Sigmoid colon (tissue), 7 donors: ENCODE data around the gene SLC8A1. TPM values are rescaled to one million over a fixed set of nuclear protein-coding genes. Genes with fewer than 3 reads are reported as not detected.

ENCODE experiments used
- DNase-seq: peaks from one replicate; pipeline ENCODE4 v3.0.0-alpha.2; 2019
- H3K27ac ChIP-seq, 4 donors: fragments of 200-600 bp; sonication (generic); one replicate each; pipeline ENCODE4 v1.5.1; 2016 to 2019; ENCODE audit warnings: mild to moderate bottlenecking in 1 of 4
- H3K27me3 ChIP-seq, 3 donors: fragments of 200-600 bp; sonication (generic); one replicate each; pipeline ENCODE4 v1.5.1; 2019; ENCODE audit warnings: mild to moderate bottlenecking in 1 of 3
- H3K36me3 ChIP-seq, 4 donors: fragments of 200-600 bp; sonication (generic); one replicate each; pipeline ENCODE4 v1.5.1; 2016 to 2019
- H3K4me1 ChIP-seq, 4 donors: fragments of 200-600 bp; sonication (generic); one replicate each; pipeline ENCODE4 v1.5.1; 2017 to 2019
- H3K4me3 ChIP-seq, 4 donors: fragments of 200-600 bp; sonication (generic); one replicate each; pipeline ENCODE4 v1.5.1; 2017 to 2019; ENCODE audit warnings: mild to moderate bottlenecking in 2 of 4, moderate library complexity in 1 of 4
- H3K9me3 ChIP-seq, 4 donors: fragments of 200-600 bp in 3 of 4; sonication (generic) in 3 of 4; one replicate each; pipeline versions ENCODE4 v1.5.1 to v1.6.1; 2013 to 2019
- EP300 ChIP-seq, 4 donors: sonication (generic); formaldehyde crosslinking; IDR thresholded peaks; one replicate each; pipeline ENCODE4 v1.6.1; 2017; ENCODE audit warnings: antibody characterized with exemption in 4 of 4
- POLR2A ChIP-seq, 2 donors: fragments of 450-650 bp; IDR thresholded peaks; one replicate each; pipeline ENCODE4 v1.6.1; 2016; ENCODE audit warnings: antibody characterized with exemption in 2 of 2, mild to moderate bottlenecking in 2 of 2, moderate library complexity in 2 of 2
- POLR2AphosphoS5 ChIP-seq, 4 donors: sonication (generic); formaldehyde crosslinking; IDR thresholded peaks; one replicate each; pipeline ENCODE4 v1.6.1; 2017; ENCODE audit warnings: antibody characterized with exemption in 4 of 4
- WGBS, 2 donors: extraction: QIAGEN DNeasy Blood & Tissue Kit; methylation state at CpG; one replicate each; pipeline ENCODE4 v1.1.7; 2013; 5-methylcytosine and 5-hydroxymethylcytosine counted together
- intact Hi-C: fragments of 100-400 bp; cut with DNase I; formaldehyde crosslinking; loops from one replicate; pipeline ENCODE4 v1.15.1; 2023
- polyA plus RNA-seq, 3 donors: library from polyadenylated mRNA; stranded (reverse); fragments of 200-250 nt; gene quantifications; one replicate each; pipeline ENCODE4 v1.2.3, GENCODE V29; 2013
- total RNA-seq, 4 donors: library from RNA; depleted of rRNA; stranded (reverse); fragments of >200 nt; gene quantifications; one replicate each; pipeline ENCODE4 v1.1.0, GENCODE V29; 2016
- TF ChIP-seq, protein P1 (sequence below), 4 experiments: fragments of 450-650 bp in 3 of 4; fragments of 200-600 bp in 1 of 4; IDR thresholded peaks; one replicate each; pipeline ENCODE4 v1.5.1; 2016 to 2019; ENCODE audit warnings: antibody characterized with exemption in 4 of 4, mild to moderate bottlenecking in 3 of 4, moderate library complexity in 2 of 4
- donor health status: healthy with polysubstance abuse.
- donor health status: Bipolar disorder and iron deficiency.
- donor health status: healthy.

SLC8A1 gene
- total and polyA plus RNA-seq, 7 donors, result 0.60 to 337 (median 229) TPM

DNA sequence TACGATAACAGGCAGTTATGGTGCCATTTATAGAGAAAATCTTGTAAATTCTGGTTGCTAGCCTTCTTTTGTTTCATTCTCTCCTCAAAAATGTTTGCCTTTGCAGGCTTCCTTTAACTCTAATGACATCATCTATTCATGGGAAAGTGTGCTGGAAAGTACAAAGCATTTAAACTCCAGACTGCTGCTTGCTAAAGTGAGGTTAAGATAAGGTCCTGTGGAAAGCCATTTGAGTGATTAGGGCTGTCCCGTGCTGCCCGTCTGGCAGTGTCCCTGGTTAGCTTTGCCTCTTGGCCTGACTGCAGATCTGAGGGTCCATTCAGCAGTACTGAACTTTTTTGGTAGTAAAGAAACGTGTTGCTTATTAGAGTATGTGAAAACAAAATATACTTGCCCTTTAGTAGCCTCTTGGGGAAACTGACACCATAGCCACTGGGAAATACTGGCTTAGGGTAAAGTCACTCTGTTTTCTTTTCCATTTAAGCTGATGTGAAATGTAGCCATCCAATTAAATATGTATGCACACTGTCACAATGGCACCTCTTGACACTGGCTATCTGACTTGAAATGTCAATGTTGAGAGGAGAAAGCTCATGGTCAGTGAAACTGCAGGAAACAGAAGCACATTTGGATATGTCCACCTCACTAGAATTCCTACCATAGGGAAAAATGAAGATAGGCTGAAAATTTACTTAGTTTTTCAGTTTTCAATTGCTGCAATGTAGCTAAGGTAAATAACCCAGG is 321.5 kb downstream of the SLC8A1 start:
- Histone ChIP-seq H3K4me1 (peaks cover 0 to 57% (median 42%) of the 10 kb centered on the region in 4 donors), H3K27me3 (no peaks in the 10 kb centered on the region), H3K27ac (peak overlapping the region in 3 of 4 donors; percentile 61 to 83 (median 77)), H3K9me3 (no peaks in the 10 kb centered on the region), H3K36me3 (no peaks in the 10 kb centered on the region), H3K4me3 (no peak overlapping the region)
- DNase-seq, result no peak
- TF ChIP-seq POLR2A (IDR thresholded peaks at IDR 0.05), result no peak
- peak in 1 of 4 donors; percentile 45 for TF ChIP-seq POLR2AphosphoS5 (IDR thresholded peaks at IDR 0.05)
- TF ChIP-seq, protein P1, sequence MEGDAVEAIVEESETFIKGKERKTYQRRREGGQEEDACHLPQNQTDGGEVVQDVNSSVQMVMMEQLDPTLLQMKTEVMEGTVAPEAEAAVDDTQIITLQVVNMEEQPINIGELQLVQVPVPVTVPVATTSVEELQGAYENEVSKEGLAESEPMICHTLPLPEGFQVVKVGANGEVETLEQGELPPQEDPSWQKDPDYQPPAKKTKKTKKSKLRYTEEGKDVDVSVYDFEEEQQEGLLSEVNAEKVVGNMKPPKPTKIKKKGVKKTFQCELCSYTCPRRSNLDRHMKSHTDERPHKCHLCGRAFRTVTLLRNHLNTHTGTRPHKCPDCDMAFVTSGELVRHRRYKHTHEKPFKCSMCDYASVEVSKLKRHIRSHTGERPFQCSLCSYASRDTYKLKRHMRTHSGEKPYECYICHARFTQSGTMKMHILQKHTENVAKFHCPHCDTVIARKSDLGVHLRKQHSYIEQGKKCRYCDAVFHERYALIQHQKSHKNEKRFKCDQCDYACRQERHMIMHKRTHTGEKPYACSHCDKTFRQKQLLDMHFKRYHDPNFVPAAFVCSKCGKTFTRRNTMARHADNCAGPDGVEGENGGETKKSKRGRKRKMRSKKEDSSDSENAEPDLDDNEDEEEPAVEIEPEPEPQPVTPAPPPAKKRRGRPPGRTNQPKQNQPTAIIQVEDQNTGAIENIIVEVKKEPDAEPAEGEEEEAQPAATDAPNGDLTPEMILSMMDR (IDR thresholded peaks at IDR 0.05), result no peak
- intact Hi-C loops, result no loop called here
- WGBS, 2 donors, result 74 to 87% methylated on average over 4 of the region's 4 CpGs

DNA sequence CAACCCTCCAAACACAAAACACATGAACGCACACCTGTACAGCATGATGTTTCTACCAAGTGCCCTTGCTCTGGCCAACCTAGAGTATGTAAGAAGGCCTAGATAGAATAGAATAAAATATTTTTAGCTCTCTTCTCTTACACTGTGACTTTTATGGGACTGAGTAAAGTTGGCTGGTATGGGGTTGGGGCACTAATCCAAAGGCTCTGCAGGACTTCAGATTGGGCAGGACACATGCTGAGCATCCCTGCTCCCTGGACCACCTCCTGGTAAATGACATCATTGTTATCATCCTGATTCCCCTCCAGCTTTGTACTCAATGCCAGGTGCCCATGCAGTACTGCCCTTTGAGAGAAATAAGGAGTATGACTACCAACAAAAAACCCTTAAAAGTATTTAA is 322.2 kb downstream of the SLC8A1 start:
- Histone ChIP-seq H3K4me3 (no peak overlapping the region), H3K27ac (peak overlapping the region in 3 of 4 donors; percentile 61 to 83 (median 77)), H3K9me3 (no peaks in the 10 kb centered on the region), H3K36me3 (no peaks in the 10 kb centered on the region), H3K27me3 (no peaks in the 10 kb centered on the region), H3K4me1 (peaks cover 0 to 64% (median 45%) of the 10 kb centered on the region in 4 donors)
- DNase-seq, result peak; percentile 90
- TF ChIP-seq, protein P1 (IDR thresholded peaks at IDR 0.05), result no peak
- peak in 2 of 4 donors; percentile 61 to 62 for TF ChIP-seq EP300 (IDR thresholded peaks at IDR 0.05)
- TF ChIP-seq POLR2A (IDR thresholded peaks at IDR 0.05), result no peak
- TF ChIP-seq POLR2AphosphoS5 (IDR thresholded peaks at IDR 0.05), result peak; percentile 31 to 73 (median 58)
- intact Hi-C loops, result loop anchor here (10.0 kb wide), 1 partner anchor 325 kb away; the partner anchor contains the start of gene SLC8A1
- 94 to 97% methylated on average over 1 of the region's 1 CpG for WGBS, 2 donors

DNA sequence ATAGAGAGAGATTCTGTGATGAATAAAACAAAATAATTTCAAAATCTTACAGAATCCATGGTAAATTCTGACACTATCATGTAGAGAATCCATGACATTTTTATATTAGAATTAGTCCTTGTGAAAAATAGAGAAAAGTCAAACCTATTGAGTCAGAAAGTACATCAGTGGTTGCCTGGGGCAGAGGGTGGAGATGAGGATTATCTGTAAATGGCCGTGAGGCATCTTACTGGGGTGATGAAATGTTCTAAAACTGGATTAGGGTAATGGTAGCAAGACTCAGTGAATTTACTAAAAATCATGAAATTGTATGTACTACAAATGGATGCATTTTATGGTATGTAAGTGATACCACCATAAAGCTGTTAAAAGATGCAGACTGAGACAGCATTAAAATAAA is 323.1 kb downstream of the SLC8A1 start:
- no peaks in the 10 kb centered on the region for H3K36me3 ChIP-seq
- no peaks in the 10 kb centered on the region for H3K9me3 ChIP-seq
- no peak for TF ChIP-seq EP300 (IDR thresholded peaks at IDR 0.05)
- TF ChIP-seq, protein P1 (IDR thresholded peaks at IDR 0.05), result no peak
- no peak for TF ChIP-seq POLR2A (IDR thresholded peaks at IDR 0.05)
- no peak for TF ChIP-seq POLR2AphosphoS5 (IDR thresholded peaks at IDR 0.05)
- H3K4me1 ChIP-seq, result peaks cover 0 to 73% (median 52%) of the 10 kb centered on the region in 4 donors
- DNase-seq, result no peak
- H3K4me3 ChIP-seq, result no peak overlapping the region
- intact Hi-C loops, result loop anchor here (10.0 kb wide), 1 partner anchor 326 kb away; the partner anchor contains the start of gene SLC8A1
- no peaks in the 10 kb centered on the region for H3K27me3 ChIP-seq
- peak overlapping the region in 3 of 4 donors; percentile 61 to 83 (median 77) for H3K27ac ChIP-seq
- WGBS, 2 donors, result 86 to 90% methylated on average over 1 of the region's 1 CpG

DNA sequence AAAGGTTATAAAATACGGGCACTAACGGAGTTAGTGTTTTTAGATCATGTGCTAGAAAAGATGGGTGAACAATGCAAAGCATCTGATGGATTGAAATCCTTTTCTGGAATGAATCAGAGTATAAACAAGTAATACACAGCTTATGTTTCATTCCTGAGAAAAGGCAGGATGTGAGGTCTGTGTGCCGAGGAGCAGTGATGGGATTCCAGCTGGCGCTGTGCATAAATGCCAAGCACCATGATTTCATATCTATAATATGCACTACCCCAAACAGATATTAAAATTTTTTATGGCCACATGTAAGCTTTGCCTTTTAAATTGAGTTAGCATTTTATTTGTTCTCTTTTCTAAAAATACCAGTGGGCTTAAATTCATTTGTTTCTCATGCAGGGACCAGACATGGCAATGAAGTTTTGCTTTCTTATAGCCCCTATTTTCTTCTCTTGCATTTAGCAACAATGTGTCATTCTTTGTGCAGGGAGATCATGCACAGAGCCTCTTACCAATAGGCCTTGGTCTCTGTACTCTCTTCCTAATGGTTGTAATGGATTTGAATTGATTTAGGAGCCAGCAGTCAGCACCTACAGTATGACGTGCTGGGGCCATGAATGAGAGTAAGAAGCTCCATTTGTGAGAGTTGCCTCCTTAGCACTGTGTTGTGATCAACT is 323.9 kb downstream of the SLC8A1 start:
- Histone ChIP-seq H3K27me3 (no peaks in the 10 kb centered on the region), H3K9me3 (no peaks in the 10 kb centered on the region), H3K4me1 (peaks cover 0 to 79% (median 60%) of the 10 kb centered on the region in 4 donors), H3K27ac (peak overlapping the region in 3 of 4 donors; percentile 61 to 83 (median 77)), H3K36me3 (no peaks in the 10 kb centered on the region), H3K4me3 (no peak overlapping the region)
- no peak for TF ChIP-seq POLR2A (IDR thresholded peaks at IDR 0.05)
- TF ChIP-seq POLR2AphosphoS5 (IDR thresholded peaks at IDR 0.05), result peak in 2 of 4 donors; percentile 8 to 32
- DNase-seq, result no peak
- WGBS, 2 donors, result 74 to 84% methylated on average over 5 of the region's 5 CpGs
- intact Hi-C loops, result loop anchor here (10.0 kb wide), 1 partner anchor 327 kb away; the partner anchor contains the start of gene SLC8A1

DNA sequence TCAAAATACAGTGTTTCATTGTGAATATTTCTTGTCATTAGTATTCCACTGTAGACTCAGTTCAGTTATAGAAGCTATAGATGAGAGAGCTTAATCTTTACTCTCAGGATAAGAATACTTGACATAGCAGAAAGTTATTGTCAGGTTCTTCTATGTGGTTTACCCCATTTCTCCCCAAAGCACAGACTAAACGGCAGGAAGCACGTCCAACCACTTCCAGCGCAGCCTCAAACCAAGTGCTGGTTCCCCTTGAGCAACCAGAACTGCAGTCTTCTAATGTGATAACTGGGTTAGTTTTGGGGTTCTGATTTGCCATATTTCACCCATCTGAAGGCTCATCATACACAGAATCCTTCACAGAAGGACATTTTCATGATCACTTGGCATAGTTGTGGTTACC is 324.7 kb downstream of the SLC8A1 start:
- H3K27me3 ChIP-seq, result no peaks in the 10 kb centered on the region
- DNase-seq, result no peak
- no peaks in the 10 kb centered on the region for H3K36me3 ChIP-seq
- intact Hi-C loops, result loop anchor here (10.0 kb wide), 1 partner anchor 328 kb away; the partner anchor contains the start of gene SLC8A1
- no peaks in the 10 kb centered on the region for H3K9me3 ChIP-seq
- WGBS, 2 donors, result 40 to 59% methylated on average over 3 of the region's 3 CpGs
- TF ChIP-seq POLR2A (IDR thresholded peaks at IDR 0.05) (no peak), EP300 (IDR thresholded peaks at IDR 0.05) (no peak), POLR2AphosphoS5 (IDR thresholded peaks at IDR 0.05) (no peak)
- TF ChIP-seq, protein P1 (IDR thresholded peaks at IDR 0.05), result no peak
- H3K27ac ChIP-seq, result peak overlapping the region in 3 of 4 donors; percentile 41 to 83 (median 77)
- no peak overlapping the region for H3K4me3 ChIP-seq
- peaks cover 0 to 88% (median 62%) of the 10 kb centered on the region in 4 donors for H3K4me1 ChIP-seq
